Measurements from ENCODE around the gene VLDLR.

VLDLR gene

GRCh38 chr9:2631263-2631662, 9.7 kb downstream of the VLDLR start:
- no peak overlapping the region for H3K27ac ChIP-seq
- TF ChIP-seq CTCF (IDR thresholded peaks at IDR 0.05) (no peak), ZFX (IDR thresholded peaks at IDR 0.05; ENCODE audit: borderline replicate concordance) (no peak)

- no peak overlapping the region for H3K27ac ChIP-seq
- no peak for TF ChIP-seq CTCF (IDR thresholded peaks at IDR 0.05)
- TF ChIP-seq ZFX (IDR thresholded peaks at IDR 0.05; ENCODE audit: borderline replicate concordance), result no peak
Observed at GRCh38 chr9:2634153-2634552, 12.6 kb downstream of the VLDLR start.

- TF ChIP-seq CTCF (IDR thresholded peaks at IDR 0.05) (no peak), ZFX (IDR thresholded peaks at IDR 0.05; ENCODE audit: borderline replicate concordance) (no peak)
- no peak overlapping the region for H3K27ac ChIP-seq
Observed at GRCh38 chr9:2634818-2635217, 13.2 kb downstream of the VLDLR start.

GRCh38 chr9:2635922-2636321, 14.3 kb downstream of the VLDLR start:
- no peak overlapping the region for H3K27ac ChIP-seq
- no peak for TF ChIP-seq CTCF (IDR thresholded peaks at IDR 0.05)
- TF ChIP-seq ZFX (IDR thresholded peaks at IDR 0.05; ENCODE audit: borderline replicate concordance), result no peak

- TF ChIP-seq CTCF (IDR thresholded peaks at IDR 0.05), result no peak
- TF ChIP-seq ZFX (IDR thresholded peaks at IDR 0.05; ENCODE audit: borderline replicate concordance), result no peak
- H3K27ac ChIP-seq, result no peak overlapping the region
Observed at GRCh38 chr9:2637390-2637789, 15.8 kb downstream of the VLDLR start.

GRCh38 chr9:2638871-2639673, 17.5 kb downstream of the VLDLR start:
- TF ChIP-seq ZFX (IDR thresholded peaks at IDR 0.05; ENCODE audit: borderline replicate concordance) (no peak), CTCF (IDR thresholded peaks at IDR 0.05) (no peak)
- no peak overlapping the region for H3K27ac ChIP-seq

GRCh38 chr9:2639786-2640185, 18.2 kb downstream of the VLDLR start:
- H3K27ac ChIP-seq, result no peak overlapping the region
- TF ChIP-seq CTCF (IDR thresholded peaks at IDR 0.05) (no peak), ZFX (IDR thresholded peaks at IDR 0.05; ENCODE audit: borderline replicate concordance) (no peak)
